ENCODE measurements around the gene NUB1. TPM values are rescaled to one million over a fixed set of nuclear protein-coding genes. Genes with fewer than 3 reads are reported as not detected.
"Not testable (repeated sequence)": the region's sequence is repeated elsewhere in the genome, so short reads cannot be mapped to it uniquely, and the experiment has no call there.

NUB1 gene
- 36.5 TPM for total RNA-seq
- long read RNA-seq, partial matches to known transcripts: 7 of 23 reads
- long read RNA-seq, other reads (novel, unspliced or antisense): 12 of 23 reads

DNA sequence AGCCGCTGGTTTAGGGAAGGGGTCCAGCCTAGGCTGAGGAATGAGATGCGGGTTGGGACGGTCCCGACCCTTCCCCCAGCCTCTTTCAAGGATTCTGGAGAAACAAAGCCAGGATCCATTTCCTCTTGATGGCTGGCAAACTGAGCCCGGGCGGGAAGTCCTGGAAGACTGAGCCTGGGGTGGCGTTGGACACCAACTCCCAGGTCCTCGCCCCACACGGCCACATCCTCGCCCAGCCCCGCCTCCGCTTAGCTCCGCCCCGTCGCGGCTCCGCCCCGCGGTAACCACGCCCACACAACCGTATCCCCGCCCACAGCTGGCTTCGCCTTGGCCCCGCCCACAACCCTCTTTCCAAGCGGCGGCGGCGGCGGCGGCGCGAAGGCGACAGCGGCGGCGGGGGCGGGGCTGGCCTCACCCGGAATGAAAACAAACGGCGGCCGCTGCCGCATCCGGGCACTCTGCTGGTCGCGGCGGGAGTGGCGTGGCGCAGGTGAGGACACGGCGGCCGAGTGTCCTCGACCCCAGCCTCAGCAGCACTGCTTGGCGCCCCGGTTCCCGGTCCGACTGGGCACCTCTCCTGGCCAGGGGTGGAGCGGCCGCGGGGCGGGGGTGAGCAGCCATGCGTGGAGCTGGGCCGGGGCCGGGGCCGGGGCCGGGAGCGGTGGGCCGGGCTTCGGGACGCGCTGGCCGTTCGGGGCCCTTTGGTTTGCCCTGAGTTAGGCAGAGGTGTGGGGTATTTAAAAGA, at the start of gene NUB1:
TSS of gene NUB1 (plus strand) at position 456 of the 745 bp plus-strand sequence. CDS start 3,538 bp downstream, outside the sequence.
- ATAC-seq (peak; percentile 100), DNase-seq (peak; percentile 96)
- intact Hi-C loops (cut with micrococcal nuclease): no loop called here

DNA sequence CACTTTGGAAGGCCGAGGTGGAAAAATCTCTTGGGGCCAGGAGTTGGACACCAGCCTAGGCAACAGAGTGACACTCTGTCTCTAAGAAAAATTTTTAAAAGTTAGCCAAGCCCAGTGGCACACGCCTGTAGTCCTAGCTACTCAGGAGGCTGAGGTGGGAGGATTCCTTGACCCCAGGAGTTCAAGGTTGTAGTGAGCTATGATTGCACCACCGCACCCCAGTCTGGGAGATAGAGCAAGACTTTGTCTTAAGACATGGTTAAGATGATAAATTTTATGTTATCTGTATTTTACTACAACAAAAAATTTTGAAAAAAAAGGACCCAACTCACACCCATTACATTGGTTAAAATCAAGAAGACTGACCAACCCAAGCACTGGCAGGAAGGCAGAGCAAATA, 48.8 kb upstream of the NUB1 start:
- ATAC-seq (no peak), DNase-seq (no peak)
- intact Hi-C loops (cut with micrococcal nuclease): no loop called here

DNA sequence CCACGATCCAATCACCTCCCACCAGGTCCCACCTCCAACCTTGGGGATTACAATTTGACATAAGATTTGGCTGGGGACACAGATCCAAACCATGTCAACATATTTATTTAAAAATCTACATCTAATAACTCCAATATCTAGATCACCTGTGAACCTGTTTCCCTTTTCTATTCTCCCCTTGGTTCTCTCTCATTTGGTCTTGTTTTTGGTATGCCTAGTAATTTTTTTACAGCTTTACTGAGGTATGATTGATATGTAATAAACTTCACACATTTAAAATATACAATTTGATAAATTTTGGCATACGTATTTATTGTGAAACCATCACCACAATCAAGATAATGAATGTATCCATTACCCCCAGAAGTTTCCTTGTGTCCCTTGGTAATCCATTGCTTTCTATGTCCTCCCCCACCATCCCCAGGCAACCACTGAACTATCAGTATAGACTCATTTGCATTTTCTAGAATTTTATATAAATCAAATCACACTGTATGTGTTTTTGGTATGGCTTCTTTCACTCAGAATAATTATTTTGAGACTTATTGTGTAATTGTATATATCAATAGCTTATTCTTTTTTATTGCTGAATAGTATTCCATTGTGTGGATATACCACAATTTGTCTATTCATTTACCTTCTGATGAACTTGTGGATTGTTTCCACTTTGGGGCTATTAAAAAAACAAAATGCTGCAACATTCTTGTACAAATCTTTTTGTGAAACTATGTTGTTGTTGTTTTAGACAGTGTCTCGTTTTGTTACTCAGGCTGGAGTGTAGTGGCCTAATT, 45.2 kb upstream of the NUB1 start:
- DNase-seq (no peak), ATAC-seq (no peak)
- intact Hi-C loops (cut with micrococcal nuclease): no loop called here

DNA sequence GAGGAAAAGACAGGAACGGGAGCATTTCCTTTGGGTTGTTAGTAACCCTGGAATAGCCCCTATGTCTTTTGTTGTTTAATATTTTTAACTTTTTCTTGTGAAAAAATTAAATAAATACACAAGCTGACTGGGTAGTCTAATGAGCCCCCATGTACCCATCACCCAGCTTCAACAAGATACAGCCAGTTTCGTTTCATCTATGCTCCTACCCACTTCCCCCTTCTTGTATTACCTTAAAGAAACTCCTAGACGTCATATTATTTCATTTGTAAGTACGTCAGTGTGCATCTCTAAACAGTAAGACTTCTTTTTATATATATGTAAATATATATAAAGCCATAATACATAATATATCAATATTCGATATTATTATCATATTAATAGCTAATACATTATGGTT, 42.8 kb upstream of the NUB1 start:
- intact Hi-C loops (cut with micrococcal nuclease): no loop called here
- no peak for ATAC-seq
- DNase-seq: no peak

GRCh38 chr7:151299530-151299929, 42.1 kb upstream of the NUB1 start:
- no peak for DNase-seq
- ATAC-seq: no peak
- intact Hi-C loops (cut with micrococcal nuclease): no loop called here

DNA sequence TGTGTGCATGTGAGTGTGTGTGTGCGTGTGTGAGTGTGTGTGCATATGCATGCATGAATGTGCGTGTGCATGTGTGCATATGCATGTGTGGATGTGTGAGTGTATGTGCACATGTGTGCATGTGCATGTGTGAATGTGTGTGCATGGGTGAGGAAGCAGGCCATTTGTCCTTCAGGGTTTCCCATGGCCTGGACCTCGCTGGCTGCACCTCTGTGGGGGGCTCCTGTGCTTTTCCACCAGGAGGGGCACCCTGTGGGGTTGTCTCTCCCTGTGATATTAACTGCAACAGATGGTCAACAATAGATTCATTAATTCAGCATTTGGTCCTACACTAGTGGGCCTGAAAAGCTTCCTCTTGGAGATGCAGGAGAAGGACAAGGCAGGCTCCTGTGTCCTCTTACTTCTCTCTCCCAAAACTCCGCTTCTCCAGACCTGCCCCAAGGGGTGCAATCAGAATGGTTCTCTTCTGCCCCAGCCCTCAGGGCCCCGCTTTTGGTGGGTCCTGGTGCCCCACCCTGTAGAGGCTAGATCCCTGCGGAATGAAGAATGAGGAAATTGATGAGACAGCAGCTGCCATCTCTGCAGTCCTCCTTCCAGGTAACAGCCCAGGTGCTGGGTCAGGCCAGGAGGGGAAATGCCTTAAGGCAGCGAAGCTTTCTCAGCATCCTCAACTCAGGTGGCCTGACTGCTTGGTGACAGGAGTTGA, 41.5 kb upstream of the NUB1 start:
- intact Hi-C loops (cut with micrococcal nuclease): no loop called here

DNA sequence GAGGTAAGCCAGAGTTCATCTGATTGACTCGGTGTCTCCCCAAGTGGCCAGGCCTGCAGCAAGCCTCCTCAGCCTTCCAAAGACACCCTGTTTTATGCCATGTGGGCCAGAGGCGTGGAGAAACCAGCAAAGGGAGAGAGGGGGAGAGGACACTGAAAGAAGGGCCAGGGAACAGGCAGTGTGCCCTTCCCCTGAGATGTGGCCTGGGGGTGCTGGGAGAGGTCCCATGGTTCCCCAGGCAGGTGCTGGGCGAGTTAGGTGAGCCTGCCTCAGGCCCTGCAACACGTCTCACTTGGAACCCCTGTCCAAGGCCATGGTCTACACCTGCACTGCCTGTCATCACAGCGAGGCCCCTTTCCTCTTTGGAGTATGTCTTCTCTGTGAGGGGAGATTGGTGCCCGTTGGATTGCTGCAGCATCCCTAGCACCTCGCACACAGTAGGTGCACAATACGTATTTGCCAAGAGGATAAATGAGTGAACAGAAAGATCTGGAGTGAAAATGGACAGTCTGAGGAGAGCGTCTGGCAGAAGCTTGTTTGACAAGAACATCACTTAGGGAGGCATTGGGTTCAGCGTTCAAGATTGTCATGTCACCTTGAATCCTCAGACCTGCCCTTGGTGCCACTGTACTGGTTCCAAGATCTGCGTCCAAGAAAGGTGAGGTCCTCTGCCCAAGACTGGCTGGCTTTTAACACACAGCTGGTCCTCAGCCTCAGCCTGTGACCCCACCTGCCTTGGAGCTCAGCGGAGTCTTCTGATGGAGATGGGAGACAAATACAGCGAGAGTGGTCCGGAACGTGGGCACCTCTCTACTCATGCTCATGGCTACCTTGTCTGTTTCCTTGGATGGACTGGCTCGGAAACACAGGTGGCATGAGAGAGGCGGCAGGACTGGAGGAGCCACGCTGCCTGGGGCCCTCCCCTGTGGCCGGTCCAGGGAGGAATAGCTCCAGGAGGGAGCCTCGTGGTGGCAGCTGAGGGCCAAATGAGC, 39.8 kb upstream of the NUB1 start:
- DNase-seq (no peak), ATAC-seq (no peak)
- intact Hi-C loops (cut with micrococcal nuclease): no loop called here

More for the DNA sequence above, 41.5 kb upstream of the NUB1 start:
- DNase-seq: no peak
- ATAC-seq: no peak

DNA sequence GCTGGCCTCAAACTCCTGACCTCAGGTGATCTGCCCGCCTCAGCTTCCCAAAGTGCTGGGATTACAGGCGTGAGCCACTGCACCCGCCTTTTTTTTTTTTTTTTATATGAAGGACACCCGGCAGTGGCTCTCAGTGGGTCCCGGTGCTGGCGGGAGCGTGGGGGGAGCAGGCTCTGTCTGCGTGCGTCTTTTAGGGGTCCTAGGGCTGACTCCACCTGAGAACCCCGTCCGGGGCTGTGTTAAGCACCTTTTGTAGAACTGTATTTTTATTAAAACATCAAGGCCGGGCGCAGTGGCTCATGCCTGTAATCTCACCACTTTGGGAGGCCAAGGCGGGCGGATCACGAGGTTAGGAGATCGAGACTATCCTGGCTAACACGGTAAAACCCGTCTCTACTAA, 37.4 kb upstream of the NUB1 start:
- ATAC-seq; intact Hi-C loops (cut with micrococcal nuclease); DNase-seq: not testable (repeated sequence)

DNA sequence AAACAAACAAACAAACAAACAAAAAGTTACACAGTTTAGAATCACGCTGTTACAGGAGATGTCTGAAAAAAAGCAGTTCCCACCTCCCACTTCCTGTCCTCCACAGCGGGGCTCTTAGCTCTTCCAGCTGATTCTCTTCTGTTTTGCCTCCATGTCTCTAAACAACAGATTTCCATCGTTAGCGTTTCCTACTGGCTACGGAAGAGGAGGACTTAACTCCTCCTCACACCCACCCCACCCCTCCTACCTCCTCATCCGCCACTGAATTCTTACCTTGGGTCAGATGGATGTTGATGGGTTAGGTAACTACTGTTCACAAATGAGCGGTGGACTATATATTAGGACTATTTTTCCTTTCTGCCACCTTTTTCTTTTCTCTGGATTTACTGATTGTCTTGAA, 36.8 kb upstream of the NUB1 start:
- DNase-seq: no peak
- no peak for ATAC-seq
- intact Hi-C loops (cut with micrococcal nuclease): no loop called here

DNA sequence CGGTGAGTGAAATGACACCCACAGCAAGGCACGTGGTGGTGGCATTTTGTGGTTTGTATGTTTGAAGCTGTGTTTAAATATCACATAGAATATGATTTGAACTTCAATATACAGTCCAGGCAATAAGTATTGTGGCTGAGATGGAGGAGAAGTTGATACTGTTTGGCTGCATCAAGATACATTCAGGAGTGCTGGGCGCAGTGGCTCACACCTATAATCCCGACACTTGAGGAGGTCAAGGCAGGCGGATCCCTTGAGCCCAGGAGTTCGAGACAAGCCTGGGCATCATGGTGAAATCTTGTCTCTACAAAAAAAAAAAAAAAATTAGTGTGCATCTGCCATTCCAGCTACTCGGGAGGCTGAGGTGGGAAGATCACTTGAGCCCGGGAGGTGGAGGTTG, 35.2 kb upstream of the NUB1 start:
- no peak for DNase-seq
- intact Hi-C loops (cut with micrococcal nuclease): no loop called here
- ATAC-seq: no peak

- ATAC-seq (no peak), DNase-seq (no peak)
- intact Hi-C loops (cut with micrococcal nuclease): no loop called here
These were observed 34.8 kb upstream of the NUB1 start for GRCh38 chr7:151306860-151307259.

DNA sequence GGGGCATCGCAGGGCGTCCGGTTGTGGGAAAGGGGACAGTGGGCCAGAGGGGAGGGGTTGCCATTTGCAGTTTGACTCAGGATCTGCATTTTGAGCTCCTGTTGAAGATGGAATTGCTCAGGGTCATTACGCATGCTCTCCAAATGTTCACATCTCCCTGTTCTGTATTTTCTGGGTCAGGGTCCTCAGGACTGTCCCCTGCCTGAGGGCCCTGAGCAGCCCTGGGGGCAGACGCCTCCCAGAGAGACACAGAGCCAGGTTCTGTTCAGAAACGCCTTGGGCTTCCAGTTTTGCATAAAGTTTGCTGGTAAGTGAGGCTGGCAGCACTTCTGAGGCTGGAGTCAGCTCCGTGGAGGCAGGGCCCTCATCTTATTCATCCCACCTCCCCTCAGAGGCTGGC, 34.1 kb upstream of the NUB1 start:
- intact Hi-C loops (cut with micrococcal nuclease): no loop called here
- ATAC-seq: no peak
- DNase-seq: no peak

DNA sequence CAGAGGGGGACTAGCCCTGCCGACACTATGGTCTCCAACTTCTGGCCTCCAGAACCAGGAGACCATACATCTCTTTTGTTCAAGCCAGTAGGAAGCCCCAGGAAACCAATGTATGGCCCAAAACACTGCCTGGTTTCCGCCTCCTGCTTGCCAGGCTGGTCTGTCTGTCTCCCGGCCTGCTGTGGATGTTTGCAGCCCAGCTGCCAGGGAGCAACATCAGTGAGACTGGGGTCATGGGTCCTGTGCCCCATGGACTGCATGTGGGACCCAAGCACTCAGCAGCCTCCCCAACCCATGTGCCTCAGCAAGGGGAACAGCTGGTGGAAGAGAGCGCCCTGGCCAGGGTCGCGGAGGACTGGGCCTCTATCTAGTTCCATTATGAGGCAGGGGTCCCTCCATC, 33.4 kb upstream of the NUB1 start:
- no peak for ATAC-seq
- no peak for DNase-seq
- intact Hi-C loops (cut with micrococcal nuclease): no loop called here

DNA sequence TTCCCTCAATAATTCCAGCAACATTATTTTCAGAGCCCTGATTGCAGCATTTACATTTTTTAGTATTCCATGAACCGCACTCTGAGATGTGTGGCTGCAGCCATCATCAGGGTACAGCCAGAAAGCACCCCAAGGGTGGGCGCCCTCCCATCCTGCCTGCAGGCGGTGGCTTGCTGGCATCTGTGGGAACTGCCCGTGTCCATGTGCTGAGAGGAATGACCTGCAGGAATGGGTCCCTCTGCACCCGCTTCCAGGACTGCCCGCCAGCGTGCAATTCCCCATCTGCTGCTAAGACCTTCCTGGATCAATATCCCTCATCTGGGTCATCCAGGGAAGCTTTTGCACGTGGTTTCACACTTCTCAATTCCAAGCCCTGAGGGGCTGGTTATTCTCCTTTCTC, 32.8 kb upstream of the NUB1 start:
- intact Hi-C loops (cut with micrococcal nuclease): no loop called here
- DNase-seq (no peak), ATAC-seq (no peak)

GRCh38 chr7:151309311-151309710, 32.3 kb upstream of the NUB1 start:
- intact Hi-C loops (cut with micrococcal nuclease): no loop called here
- ATAC-seq (no peak), DNase-seq (no peak)

- ATAC-seq: no peak
- DNase-seq: no peak
- intact Hi-C loops (cut with micrococcal nuclease): loop anchor here (5.0 kb wide), 1 partner anchor 42 kb away; no protein-coding TSS in a partner anchor
These were observed 31.0 kb upstream of the NUB1 start for GRCh38 chr7:151310578-151310977.

GRCh38 chr7:151311294-151311864, 30.2 kb upstream of the NUB1 start:
- DNase-seq (no peak), ATAC-seq (no peak)
- intact Hi-C loops (cut with micrococcal nuclease): loop anchor here (5.0 kb wide), 1 partner anchor 41 kb away; no protein-coding TSS in a partner anchor

GRCh38 chr7:151312356-151312755, 29.3 kb upstream of the NUB1 start:
- DNase-seq: no peak
- intact Hi-C loops (cut with micrococcal nuclease): loop anchor here (5.0 kb wide), 1 partner anchor 40 kb away; no protein-coding TSS in a partner anchor
- ATAC-seq: no peak
